Measurements from ENCODE around the gene LENG9.

- TF ChIP-seq CTCF (IDR thresholded peaks at IDR 0.05): no peak
- no peak for TF ChIP-seq EP300 (IDR thresholded peaks at IDR 0.05)
Observed at GRCh38 chr19:54421169-54421516, 42.4 kb downstream of the LENG9 start.

All from tibial nerve (tissue), 4 donors.